ENCODE data around the gene ELMO3.

ELMO3 gene

DNA sequence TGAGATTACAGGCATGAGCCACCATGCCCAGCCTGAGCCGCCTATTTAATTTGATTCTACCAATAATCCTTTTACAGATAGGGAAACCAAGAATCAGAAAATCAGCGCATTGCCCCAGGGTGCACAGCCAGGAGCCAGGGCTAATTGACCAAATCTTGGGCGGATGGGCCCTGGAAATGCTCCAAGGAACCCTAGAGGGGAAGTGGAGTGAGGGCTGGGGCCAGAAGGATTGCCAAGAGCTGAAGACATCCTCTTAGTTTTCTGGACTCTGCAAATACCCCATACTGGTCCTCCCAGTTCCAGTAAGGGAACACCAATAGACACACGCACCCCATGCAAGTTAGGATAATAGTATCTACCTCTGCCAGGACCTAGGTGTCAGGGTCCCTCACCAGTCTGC, 44.5 kb downstream of the ELMO3 start:
- peak; percentile 27 for DNase-seq (ENCODE audit: low read depth)

DNA sequence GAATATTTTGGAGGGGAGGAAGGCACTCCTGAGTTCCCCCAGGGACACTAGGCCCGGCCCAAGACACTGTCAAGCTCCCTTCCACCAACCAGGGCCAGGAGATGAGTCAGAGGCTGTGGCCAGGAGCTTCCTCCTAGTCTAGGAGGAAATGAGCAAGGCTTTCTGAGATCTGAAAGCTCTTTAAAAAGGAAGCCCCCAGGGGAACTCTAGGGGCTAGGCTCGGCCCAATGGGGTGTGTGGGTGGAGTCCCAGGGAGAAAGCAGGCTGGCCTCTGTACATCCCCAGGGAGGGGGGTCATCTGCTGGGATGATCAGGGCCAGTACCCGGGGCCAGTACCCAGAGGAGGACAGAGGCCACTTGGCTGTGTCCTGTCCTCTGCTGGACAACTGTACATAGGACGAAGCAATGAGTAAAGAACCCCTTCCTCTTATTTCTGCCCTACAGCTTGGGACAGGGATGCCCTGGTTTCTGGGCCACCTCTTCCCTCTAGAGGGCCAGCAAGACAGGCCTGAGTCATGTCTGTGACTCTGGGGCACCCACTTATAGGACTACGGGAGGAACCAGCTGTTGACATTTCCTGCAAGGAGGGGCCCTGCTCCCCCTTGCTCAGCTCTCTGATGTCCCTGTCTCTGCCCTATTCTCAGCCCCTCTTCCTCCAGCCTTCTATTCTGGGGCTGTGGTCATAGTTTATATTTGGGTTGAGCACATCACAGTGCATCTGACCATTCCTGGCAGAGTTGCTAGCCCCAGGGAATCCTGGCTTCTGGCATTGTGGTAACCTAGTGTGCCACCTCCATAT, 45.7 kb downstream of the ELMO3 start:
- DNase-seq (ENCODE audit: low read depth): peak; percentile 97

DNA sequence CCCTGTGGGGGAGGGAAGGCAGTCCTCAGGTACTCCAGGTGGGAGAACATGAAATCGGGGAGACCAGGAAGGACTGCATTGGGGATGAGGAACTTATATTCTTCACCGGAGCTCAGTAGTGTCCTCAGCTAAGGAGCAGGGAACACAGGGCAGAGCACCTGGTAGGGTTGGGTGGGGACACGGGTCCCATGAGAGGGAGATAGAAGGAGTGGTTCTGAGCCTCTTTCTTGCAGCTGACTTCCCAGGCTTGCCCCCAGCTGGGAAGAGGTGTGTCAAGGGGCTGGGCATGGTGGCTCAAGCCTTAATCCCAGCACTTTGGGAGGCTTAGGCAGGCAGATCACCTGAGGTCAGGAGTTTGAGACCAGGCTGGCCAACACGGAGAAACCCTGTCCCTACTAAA, 46.3 kb downstream of the ELMO3 start:
- no peak for DNase-seq (ENCODE audit: low read depth)

DNA sequence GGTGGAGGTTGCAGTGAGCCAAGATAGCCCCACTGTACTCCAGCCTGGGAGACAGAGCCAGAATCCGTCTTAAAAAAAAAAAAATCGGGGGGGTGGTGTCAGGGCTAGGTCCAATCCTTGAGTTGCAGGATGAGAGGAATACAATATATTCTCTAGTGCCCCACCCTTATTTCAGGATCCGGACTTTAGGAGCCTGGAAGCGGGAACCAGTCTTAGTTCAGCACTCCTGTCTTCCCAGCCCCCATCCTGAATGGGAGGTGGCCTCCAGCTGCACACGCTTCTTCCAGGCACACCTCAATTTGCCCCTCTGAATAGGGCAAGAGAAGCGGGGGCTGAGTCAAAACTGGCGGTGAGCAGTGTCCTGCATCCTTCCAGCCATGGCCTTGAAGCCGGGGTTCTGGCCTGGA, 46.7 kb downstream of the ELMO3 start:
- no peak for DNase-seq (ENCODE audit: low read depth)

DNA sequence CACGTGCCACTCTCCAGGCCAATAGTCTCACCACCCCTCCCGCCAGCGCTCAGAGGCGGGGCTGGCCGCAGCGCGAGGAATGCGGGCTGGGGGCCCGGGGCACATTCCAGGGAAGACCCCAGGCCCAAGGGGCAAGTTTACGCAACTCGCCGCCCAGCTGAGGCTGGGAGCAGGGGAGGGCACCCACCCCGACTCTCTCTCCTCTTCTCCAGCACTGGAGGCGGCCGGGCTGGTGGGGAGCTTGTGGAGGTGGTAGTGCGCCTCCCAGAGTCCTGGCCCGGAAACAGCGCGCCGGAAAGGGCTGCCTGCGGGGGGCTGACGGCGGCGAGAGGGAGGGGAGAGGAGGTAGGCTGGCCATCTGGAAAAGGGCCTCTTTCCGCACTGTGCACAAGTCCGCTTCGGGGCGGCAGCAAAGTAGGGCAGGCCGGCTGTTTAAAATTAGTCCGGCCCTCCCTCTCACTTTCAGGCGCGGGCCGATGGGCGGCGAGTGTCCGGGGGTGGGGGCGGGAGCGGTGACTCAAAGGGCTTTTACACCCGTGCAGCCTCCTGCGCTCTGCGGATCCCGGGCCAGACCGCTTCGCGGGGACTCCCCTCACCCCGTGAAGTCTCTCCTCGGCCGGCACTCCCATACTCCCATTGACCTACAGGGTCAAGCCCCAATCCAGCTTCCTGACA, 47.3 kb downstream of the ELMO3 start:
- peak; percentile 93 for DNase-seq (ENCODE audit: low read depth)

DNA sequence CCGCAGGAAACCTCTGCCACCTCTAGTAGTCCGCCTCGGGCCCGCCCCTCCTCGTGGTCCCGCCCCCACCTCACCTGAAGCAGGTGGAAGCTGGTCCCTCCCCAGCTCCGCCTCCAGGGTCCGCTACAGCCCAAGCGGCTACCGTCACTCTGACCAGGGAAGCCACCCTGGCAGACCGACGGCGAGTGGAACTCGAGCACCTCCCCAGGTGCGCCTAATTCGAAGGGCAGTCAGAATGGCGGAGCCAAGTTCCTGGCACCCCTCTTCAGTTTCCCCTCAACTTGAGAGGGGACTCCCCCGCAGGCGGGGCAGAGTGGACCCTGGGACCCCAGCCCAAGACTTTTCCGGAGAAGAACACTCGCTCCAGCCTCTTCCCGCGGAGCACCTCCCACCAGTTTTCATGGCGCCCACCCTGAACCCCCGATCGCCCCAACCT, 47.8 kb downstream of the ELMO3 start:
- DNase-seq (ENCODE audit: low read depth): no peak

DNA sequence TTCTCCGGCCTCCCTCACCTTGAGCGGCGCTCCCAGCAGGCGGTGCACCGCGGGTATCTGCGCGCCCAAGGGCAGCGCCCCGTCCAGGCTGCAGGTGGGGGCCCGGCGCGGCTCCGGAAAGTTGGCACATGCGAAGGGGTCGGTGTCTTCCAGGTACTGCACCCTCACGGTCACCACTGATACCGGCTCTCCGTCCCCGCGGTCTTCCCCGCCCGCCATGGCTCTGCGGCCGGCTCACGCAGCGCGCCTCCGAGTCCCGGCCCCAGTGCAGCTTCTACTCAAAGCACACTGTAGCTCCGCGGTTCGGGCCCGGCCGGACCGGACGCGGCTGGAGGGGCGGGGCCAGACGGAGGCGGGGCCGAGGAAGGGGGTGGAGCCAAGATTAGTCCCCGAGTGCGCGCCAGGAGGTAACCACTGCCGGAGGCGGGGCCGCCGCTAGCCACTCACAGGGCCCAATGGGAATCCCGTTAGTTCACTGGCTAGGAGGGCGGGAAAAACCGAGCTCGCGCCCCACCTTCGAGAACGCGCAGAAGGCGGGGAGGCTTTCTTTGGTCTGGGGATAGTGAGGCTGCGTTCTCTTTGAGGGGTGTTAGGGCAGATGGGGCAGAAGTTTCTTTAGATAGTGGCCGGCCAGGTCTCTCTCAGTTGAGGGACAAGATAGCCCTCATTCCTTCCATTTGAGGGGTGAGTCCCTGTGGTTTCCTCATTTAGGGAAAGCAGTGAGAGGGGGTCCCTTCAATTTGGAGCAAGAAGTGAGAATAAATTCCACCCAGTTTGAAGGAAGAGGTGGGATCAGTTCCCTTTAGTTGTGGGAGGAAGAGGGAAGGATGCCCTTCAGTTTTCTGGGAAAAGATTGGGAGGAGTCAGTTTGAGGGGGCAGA, 48.5 kb downstream of the ELMO3 start, which contains the start of gene FHOD1:
Gene FHOD1 (minus strand): TSS at position 290 of the 881 bp plus-strand sequence. CDS start 71 bp downstream, at position 219.
- peak; percentile 96 for DNase-seq (ENCODE audit: low read depth)

DNA sequence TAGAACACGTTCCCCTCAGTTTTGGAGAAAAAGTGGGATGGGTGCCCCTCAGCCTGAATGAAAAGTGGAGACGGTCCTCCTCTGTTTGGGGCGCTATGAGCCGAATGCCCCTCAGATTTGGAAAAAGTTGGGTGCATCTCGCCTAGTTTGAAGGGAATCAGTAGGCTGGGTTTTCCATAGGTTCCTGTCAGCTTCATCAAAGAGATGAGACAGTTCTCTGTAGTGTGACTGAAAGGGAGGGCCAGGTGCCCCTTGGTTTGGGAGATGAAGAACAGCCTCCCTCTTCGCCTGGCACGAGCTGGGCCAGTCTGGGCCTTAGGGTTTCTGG, 49.1 kb downstream of the ELMO3 start:
- no peak for DNase-seq (ENCODE audit: low read depth)

DNA sequence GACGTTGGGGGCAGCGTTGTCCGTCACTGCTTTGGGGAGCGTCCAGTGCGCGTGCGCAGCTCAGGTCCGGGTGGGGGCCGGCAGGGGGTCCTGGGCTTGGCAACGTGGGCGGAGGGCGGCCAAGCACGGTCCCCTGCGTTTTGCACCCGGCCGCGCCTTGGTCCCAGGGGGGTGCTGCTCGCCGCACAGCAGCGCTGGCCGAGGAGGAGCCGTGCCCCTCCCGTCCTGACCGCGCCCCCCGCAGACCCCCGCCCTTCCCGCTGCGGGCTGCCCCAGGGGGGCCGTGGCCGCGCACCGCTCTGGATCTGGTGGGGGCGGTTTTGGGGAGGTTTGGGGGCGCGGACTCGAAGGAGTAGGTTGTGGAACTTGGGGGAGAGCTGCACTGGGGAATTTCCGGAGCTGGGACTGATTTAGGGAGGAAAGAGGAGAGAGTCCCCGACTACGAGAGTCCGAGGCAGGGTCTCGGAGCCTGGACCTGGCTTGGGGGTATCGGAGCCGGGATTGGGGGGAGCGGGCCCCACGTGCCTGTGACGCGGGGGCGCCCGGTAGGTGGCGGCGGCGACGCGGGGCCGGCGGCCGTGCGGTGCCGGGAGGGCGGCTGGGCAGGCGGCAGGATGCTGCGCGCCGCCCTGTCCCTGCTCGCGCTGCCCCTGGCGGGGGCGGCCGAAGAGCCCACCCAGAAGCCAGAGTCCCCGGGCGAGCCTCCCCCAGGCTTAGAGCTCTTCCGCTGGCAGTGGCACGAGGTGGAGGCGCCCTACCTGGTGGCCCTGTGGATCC, 49.7 kb downstream of the ELMO3 start, which contains the start of gene SLC9A5:
Gene SLC9A5 (plus strand): TSS at position 579 of the 777 bp plus-strand sequence. CDS start 36 bp downstream, at position 615.
- peak; percentile 46 for DNase-seq (ENCODE audit: low read depth)

DNA sequence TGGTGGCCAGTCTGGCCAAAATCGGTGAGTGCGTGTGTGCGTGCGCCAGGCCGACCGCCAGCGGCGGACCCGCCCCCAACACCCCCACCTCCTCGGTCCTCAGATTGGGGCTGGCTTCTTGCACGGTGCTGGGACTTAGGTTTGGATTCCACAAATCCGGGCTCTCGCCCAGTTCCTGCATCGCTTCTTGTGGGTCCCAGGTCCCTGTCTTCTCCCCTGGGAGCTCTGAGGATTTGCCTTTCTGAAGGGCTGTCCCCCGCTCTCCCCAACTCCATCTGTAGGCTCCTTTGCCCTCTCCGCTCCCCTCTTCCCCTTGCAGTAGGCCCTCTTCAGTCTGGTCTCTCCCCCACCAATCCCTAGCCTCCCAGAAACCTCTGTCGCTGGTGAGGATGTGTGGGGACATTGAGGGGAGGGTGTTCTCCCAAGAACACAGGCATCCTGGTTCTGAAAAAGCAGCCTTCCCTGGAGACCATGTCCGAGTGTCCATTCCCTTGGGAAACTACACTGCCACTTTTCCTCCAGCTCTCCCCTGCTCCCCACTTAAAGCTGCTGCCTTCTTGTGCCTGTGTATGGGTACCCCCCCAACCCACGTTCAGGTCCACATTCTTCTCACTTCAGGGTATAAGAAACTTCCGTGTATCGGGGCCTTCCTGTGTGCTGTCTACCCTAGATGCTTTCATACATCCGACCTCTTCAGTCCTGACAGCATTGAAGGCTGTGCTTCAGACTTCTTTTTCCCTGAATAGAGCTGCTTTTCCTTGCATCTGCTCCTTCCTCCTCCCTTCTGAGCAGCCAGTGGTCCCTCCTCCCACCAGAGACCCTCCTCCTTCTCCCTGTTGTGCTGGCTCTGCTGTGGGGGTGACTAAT, 50.5 kb downstream of the ELMO3 start:
- DNase-seq (ENCODE audit: low read depth): peak; percentile 29

DNA sequence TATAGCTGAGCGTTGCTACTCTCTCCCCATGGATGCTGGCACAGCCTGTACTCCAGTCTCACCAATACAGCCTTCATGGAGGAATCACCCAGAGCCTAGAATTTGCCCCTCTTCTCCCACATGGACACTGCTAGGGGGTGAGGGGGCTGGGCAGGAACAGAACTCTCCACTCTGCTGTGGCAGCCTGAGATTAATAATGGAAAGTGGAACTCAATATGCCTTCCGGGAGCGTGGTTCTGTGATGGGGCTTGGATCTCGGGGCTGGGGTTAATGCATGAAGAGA, 51.1 kb downstream of the ELMO3 start:
- no peak for DNase-seq (ENCODE audit: low read depth)

DNA sequence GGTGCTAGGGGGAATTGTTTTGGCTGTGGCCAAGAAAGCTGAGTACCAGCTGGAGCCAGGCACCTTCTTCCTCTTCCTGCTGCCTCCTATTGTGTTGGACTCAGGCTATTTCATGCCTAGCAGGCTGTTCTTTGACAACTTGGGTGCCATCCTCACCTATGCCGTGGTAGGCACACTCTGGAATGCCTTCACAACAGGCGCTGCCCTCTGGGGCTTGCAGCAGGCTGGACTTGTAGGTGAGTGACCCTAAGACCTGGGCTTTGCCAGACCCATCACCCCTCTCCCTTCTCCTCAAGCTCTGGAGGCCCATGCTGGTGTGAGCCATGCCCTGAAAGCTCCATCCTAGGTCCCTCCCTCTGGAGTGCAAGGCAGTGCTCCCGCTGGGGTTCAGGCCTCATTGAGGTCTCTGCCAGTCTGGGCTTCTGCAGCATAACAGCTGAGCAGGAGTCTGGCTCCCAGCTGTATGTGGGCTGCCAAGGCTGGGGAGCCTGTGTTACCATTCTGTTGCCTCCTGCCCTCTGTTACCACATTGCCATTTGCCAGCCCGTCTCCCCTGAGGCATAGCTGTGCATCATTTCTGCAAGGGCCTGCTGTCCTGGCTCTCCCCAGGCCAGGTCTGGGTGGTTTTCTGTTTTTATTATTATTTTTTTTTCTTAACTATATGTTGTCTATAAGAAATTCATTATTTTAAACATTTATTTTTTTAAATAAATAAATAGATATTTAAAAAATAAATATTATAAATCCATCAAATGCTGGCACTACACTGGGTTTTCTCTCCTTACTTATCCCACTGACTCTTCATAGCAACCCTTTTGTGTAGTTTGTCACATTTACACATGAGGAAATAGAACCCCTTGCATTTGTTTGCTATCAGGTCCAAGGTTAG, 53.9 kb downstream of the ELMO3 start:
- no peak for DNase-seq (ENCODE audit: low read depth)

All from EH (cell line).